ENCODE data around the gene NAPSA. TPM values are rescaled to one million over a fixed set of nuclear protein-coding genes. Genes with fewer than 3 reads are reported as not detected.

The NAPSA gene
- total RNA-seq, 1 experiment from 2014 or later: 0.11 TPM

DNA sequence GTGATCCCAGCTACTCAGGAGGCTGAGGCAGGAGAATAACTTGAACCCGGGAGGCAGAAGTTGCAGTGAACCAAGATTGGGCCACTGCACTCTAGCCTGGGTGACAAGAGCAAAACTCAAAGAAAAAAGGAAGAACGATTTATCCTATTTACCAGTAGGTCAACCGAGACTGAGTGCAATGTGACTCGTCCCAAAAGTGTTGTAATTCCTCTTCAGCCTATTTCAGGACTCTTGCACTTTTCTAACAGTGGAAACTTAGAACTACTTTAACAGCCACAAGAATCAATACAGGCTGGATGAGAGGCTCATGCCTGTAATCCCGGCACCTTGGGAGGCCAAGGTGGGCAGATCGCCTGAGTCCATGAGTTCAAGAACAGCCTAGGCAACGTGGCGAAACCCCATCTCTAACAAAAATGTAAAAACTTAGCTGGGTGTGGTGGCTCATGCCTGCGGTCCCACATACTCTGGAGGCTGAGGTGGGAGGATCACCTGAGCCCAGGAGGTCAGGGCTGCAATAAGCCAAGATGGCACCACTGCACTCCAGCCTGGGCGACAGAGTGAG lies 6.6 kb upstream of the NAPSA start:
- H3K4me2 ChIP-seq (ENCODE audit: low read depth, low read length, poor library complexity, severe bottlenecking): no peak overlapping the region
- H3K27ac ChIP-seq (ENCODE audit: low read length): no peak overlapping the region
- H3K9ac ChIP-seq (ENCODE audit: low read length): no peak overlapping the region
- no peaks in the 10 kb centered on the region for H3K9me3 ChIP-seq (ENCODE audit: low read length)
- no peaks in the 10 kb centered on the region for H3K9me2 ChIP-seq (replicated peaks; ENCODE audit: insufficient read depth, low read length)
- H3K79me2 ChIP-seq (ENCODE audit: low read length): no peaks in the 10 kb centered on the region
- no peak overlapping the region for H3K4me3 ChIP-seq (ENCODE audit: low read length)
- DNase-seq: no peak
- no peaks in the 10 kb centered on the region for H3K27me3 ChIP-seq (ENCODE audit: low read length)
- no peaks in the 10 kb centered on the region; the same call in 1 of the 2 replicates for H4K20me1 ChIP-seq (ENCODE audit: insufficient read depth, low read depth, low read length)
- H3K36me3 ChIP-seq (ENCODE audit: insufficient read depth, low read length): no peaks in the 10 kb centered on the region
- H3K4me1 ChIP-seq (ENCODE audit: low read length): peaks cover 34% of the 10 kb centered on the region
- no peak overlapping the region for H2AFZ ChIP-seq (ENCODE audit: low read length)

DNA sequence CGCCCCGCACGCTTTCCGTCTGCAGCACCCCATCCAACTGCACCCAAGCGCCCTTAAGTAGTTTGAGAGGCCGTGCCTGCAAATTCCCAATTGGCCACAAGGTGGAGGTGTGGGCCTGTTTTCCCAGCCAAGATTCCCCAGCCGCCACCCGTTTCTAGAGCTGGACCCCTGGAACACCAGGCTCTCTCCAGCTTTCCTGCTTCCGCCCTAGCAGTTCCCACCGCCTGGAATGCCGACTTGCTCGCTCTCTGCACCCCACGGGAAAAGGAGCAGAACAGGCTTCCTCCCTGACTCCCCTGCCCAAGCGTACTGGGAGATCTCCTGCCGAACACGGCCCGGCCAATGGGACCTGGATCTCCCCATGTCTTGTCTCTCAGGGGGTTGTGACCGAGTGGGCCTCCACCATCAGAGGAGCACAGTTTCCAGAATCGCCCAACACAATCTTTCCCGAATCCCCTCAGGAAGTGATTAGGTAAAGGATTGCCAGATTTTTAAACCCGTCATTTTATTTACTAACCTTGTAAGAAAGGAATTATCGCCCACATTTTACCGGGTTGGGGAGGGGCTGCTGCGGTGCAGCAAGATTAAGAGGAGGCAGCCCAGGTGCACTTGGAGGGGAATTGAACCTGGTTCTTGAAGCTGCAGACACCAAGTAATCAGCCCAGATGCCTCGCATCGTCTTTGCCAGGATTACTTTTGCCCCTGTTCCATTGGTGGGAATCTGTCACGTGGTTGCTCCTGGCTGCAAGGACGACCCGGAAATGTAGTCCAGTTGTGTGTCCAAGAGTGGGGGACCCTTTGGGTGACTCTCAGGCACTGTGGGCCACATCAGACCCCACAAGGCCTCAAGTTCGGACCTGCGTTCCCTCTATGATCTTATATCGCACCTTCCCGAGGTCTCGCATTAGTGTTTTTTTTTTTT lies 3.5 kb upstream of the NAPSA start:
- Histone ChIP-seq H4K20me1 (ENCODE audit: insufficient read depth, low read depth, low read length) (no peaks in the 10 kb centered on the region), H3K4me3 (ENCODE audit: low read length) (peak overlapping the region; percentile 65), H3K9me2 (replicated peaks; ENCODE audit: insufficient read depth, low read length) (no peaks in the 10 kb centered on the region), H2AFZ (ENCODE audit: low read length) (peak overlapping the region; percentile 98), H3K4me2 (ENCODE audit: low read depth, low read length, poor library complexity, severe bottlenecking) (peak overlapping the region; percentile 77), H3K9me3 (ENCODE audit: low read length) (no peaks in the 10 kb centered on the region), H3K79me2 (ENCODE audit: low read length) (no peaks in the 10 kb centered on the region), H3K4me1 (ENCODE audit: low read length) (peaks cover 27% of the 10 kb centered on the region), H3K36me3 (ENCODE audit: insufficient read depth, low read length) (no peaks in the 10 kb centered on the region), H3K27me3 (ENCODE audit: low read length) (no peaks in the 10 kb centered on the region), H3K9ac (ENCODE audit: low read length) (peak overlapping the region; percentile 67), H3K27ac (ENCODE audit: low read length) (peak overlapping the region; percentile 62)
- DNase-seq: peak; percentile 96

DNA sequence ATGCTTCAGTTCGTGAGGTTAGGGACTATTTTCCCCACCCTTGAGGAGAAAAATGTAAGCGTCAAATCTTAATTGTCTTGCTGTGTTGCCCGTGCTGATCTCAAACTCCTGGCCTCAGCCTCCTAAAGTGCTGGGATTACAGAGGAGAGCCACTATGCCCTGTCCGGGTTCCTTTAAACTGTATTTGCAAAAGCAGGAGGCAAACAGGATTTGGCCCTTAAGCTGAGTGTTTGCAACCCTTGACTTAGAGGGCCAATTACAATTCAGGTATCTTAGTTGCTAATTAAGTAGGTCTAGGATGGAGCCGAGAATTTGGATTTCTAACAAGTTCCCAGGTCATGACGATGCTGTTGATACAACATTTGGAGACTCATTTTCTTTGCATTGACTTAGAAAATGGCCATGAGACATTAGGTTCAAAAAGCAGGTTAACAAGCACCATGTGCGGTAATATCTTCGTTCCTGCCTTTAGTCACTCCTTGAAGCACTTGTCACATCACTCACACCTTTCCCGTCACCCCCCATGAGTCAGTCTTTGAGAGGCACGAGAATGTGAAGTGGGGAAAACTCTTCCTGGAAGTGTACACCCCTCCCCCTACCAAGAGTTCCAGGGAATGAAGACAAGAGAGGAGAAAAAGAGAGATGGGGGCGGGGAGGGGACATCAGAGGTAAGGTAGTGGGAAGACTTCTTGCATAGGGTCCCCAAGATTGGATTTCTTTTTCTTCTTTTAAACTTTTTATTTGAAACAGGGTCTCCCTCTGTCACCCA lies 2.6 kb downstream of the NAPSA start:
- DNase-seq: no peak
- Histone ChIP-seq H4K20me1 (ENCODE audit: insufficient read depth, low read depth, low read length) (no peaks in the 10 kb centered on the region; the same call in 1 of the 2 replicates), H3K4me1 (ENCODE audit: low read length) (peaks cover 15% of the 10 kb centered on the region), H3K79me2 (ENCODE audit: low read length) (no peaks in the 10 kb centered on the region), H3K9ac (ENCODE audit: low read length) (no peak overlapping the region), H3K27ac (ENCODE audit: low read length) (no peak overlapping the region), H3K36me3 (ENCODE audit: insufficient read depth, low read length) (no peaks in the 10 kb centered on the region), H3K27me3 (ENCODE audit: low read length) (no peaks in the 10 kb centered on the region), H3K4me2 (ENCODE audit: low read depth, low read length, poor library complexity, severe bottlenecking) (no peak overlapping the region), H3K9me3 (ENCODE audit: low read length) (no peaks in the 10 kb centered on the region), H2AFZ (ENCODE audit: low read length) (no peak overlapping the region), H3K4me3 (ENCODE audit: low read length) (no peak overlapping the region), H3K9me2 (replicated peaks; ENCODE audit: insufficient read depth, low read length) (no peaks in the 10 kb centered on the region)

DNA sequence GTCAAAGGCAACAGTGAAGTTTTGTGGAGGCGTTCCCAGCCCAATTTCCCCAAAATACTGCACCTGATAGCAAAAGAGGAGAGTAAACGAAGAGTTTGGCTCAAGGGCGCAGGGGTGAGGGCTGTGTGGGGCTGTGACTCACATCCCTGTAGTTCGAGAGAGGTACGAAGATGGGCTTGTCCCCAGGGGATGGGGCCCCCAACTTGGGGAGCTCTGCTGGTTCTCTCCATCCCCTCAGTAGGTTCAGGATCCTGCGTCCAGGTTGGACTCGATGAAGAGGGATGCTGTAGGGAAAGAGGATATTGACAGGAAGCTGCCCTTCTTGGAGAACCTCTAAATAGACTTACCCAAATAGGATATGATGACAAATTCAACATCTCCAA lies 3.4 kb downstream of the NAPSA start:
- H3K4me2 ChIP-seq (ENCODE audit: low read depth, low read length, poor library complexity, severe bottlenecking): no peak overlapping the region
- H3K27ac ChIP-seq (ENCODE audit: low read length): no peak overlapping the region
- DNase-seq: no peak
- H3K36me3 ChIP-seq (ENCODE audit: insufficient read depth, low read length): no peaks in the 10 kb centered on the region
- no peaks in the 10 kb centered on the region for H3K27me3 ChIP-seq (ENCODE audit: low read length)
- no peaks in the 10 kb centered on the region for H3K9me2 ChIP-seq (replicated peaks; ENCODE audit: insufficient read depth, low read length)
- H3K79me2 ChIP-seq (ENCODE audit: low read length): no peaks in the 10 kb centered on the region
- H3K4me1 ChIP-seq (ENCODE audit: low read length): peaks cover 15% of the 10 kb centered on the region
- H2AFZ ChIP-seq (ENCODE audit: low read length): no peak overlapping the region
- H3K9ac ChIP-seq (ENCODE audit: low read length): no peak overlapping the region
- no peaks in the 10 kb centered on the region; the same call in 1 of the 2 replicates for H4K20me1 ChIP-seq (ENCODE audit: insufficient read depth, low read depth, low read length)
- H3K4me3 ChIP-seq (ENCODE audit: low read length): no peak overlapping the region
- no peaks in the 10 kb centered on the region for H3K9me3 ChIP-seq (ENCODE audit: low read length)

GRCh38 chr19:50361290-50362029 lies 4.0 kb downstream of the NAPSA start:
- no peak overlapping the region for H3K4me3 ChIP-seq (ENCODE audit: low read length)
- H3K9me3 ChIP-seq (ENCODE audit: low read length): no peaks in the 10 kb centered on the region
- no peak overlapping the region for H3K27ac ChIP-seq (ENCODE audit: low read length)
- no peaks in the 10 kb centered on the region for H3K27me3 ChIP-seq (ENCODE audit: low read length)
- peak; percentile 85 for DNase-seq
- no peaks in the 10 kb centered on the region for H3K36me3 ChIP-seq (ENCODE audit: insufficient read depth, low read length)
- H3K4me2 ChIP-seq (ENCODE audit: low read depth, low read length, poor library complexity, severe bottlenecking): no peak overlapping the region
- H3K9me2 ChIP-seq (replicated peaks; ENCODE audit: insufficient read depth, low read length): no peaks in the 10 kb centered on the region
- no peaks in the 10 kb centered on the region; the same call in 1 of the 2 replicates for H4K20me1 ChIP-seq (ENCODE audit: insufficient read depth, low read depth, low read length)
- H3K79me2 ChIP-seq (ENCODE audit: low read length): no peaks in the 10 kb centered on the region
- H3K4me1 ChIP-seq (ENCODE audit: low read length): peaks cover 20% of the 10 kb centered on the region
- no peak overlapping the region for H2AFZ ChIP-seq (ENCODE audit: low read length)
- H3K9ac ChIP-seq (ENCODE audit: low read length): no peak overlapping the region

- Histone ChIP-seq H3K4me1 (ENCODE audit: low read length) (peaks cover 23% of the 10 kb centered on the region), H3K79me2 (ENCODE audit: low read length) (no peaks in the 10 kb centered on the region), H3K4me3 (ENCODE audit: low read length) (no peak overlapping the region), H3K9ac (ENCODE audit: low read length) (no peak overlapping the region), H3K9me3 (ENCODE audit: low read length) (no peaks in the 10 kb centered on the region), H3K27me3 (ENCODE audit: low read length) (no peaks in the 10 kb centered on the region), H2AFZ (ENCODE audit: low read length) (no peak overlapping the region), H3K9me2 (replicated peaks; ENCODE audit: insufficient read depth, low read length) (no peaks in the 10 kb centered on the region), H4K20me1 (ENCODE audit: insufficient read depth, low read depth, low read length) (no peaks in the 10 kb centered on the region; the same call in 1 of the 2 replicates), H3K4me2 (ENCODE audit: low read depth, low read length, poor library complexity, severe bottlenecking) (no peak overlapping the region), H3K27ac (ENCODE audit: low read length) (no peak overlapping the region), H3K36me3 (ENCODE audit: insufficient read depth, low read length) (no peaks in the 10 kb centered on the region)
- no peak for DNase-seq
Observed at GRCh38 chr19:50359328-50359818, 6.1 kb downstream of the NAPSA start.

- no peaks in the 10 kb centered on the region for H3K79me2 ChIP-seq (ENCODE audit: low read length)
- H3K9me2 ChIP-seq (replicated peaks; ENCODE audit: insufficient read depth, low read length): no peaks in the 10 kb centered on the region
- H3K4me1 ChIP-seq (ENCODE audit: low read length): peaks cover 23% of the 10 kb centered on the region
- H3K4me3 ChIP-seq (ENCODE audit: low read length): peak overlapping the region; percentile 43; the same call in 1 of the 2 replicates
- H3K27ac ChIP-seq (ENCODE audit: low read length): no peak overlapping the region
- DNase-seq: peak; percentile 79
- no peaks in the 10 kb centered on the region for H3K27me3 ChIP-seq (ENCODE audit: low read length)
- H3K9ac ChIP-seq (ENCODE audit: low read length): peak overlapping the region; percentile 52
- H3K9me3 ChIP-seq (ENCODE audit: low read length): no peaks in the 10 kb centered on the region
- H4K20me1 ChIP-seq (ENCODE audit: insufficient read depth, low read depth, low read length): no peaks in the 10 kb centered on the region; the same call in 1 of the 2 replicates
- H3K36me3 ChIP-seq (ENCODE audit: insufficient read depth, low read length): no peaks in the 10 kb centered on the region
- no peak overlapping the region for H2AFZ ChIP-seq (ENCODE audit: low read length)
- H3K4me2 ChIP-seq (ENCODE audit: low read depth, low read length, poor library complexity, severe bottlenecking): peak overlapping the region; percentile 56
Observed at GRCh38 chr19:50358483-50359327, 6.7 kb downstream of the NAPSA start.

Measured in Karpas-422 (cell line).